ENCODE results near the gene WDR93. TPM values are rescaled to one million over a fixed set of nuclear protein-coding genes. Genes with fewer than 3 reads are reported as not detected.
A peak's percentile ranks its signal among the peaks of the same experiment; 100 is the strongest.
"Not testable (repeated sequence)": the region's sequence is repeated elsewhere in the genome, so short reads cannot be mapped to it uniquely, and the experiment has no call there.

WDR93 gene
- total and polyA plus RNA-seq, 10 donors: 0.09 to 0.11 TPM; not detected in 8

DNA sequence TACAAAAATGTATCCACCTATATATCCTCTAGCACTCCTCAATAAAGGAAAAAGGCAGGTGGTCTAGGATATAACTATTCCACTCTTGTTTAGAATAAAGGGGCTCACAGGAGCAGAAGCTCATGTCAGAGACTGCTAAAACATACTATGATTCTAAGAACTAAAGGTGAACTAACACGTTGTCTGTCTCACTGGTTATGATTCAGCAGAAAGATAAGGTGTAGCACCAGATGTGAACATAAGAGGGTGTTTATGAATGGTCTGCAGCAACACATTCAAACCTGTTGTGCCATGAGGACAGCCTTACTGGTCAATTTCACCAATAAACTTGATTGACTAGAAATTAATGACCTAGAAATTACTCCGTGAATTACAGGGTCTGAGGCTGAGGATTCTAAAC is 4.6 kb upstream of the WDR93 start:
- Histone ChIP-seq H3K9me3 (no peaks in the 10 kb centered on the region), H3K36me3 (peaks cover 0 to 40% (median 5%) of the 10 kb centered on the region in 6 donors), H3K4me1 (peaks cover 0 to 17% (median 11%) of the 10 kb centered on the region in 6 donors), H3K27me3 (replicated peaks in 1 of 7) (no peaks in the 10 kb centered on the region), H3K27ac (no peak overlapping the region), H3K4me3 (no peak overlapping the region)
- intact Hi-C loops (cut with DNase I; ENCODE audit: low total_unique reads): no loop called here
- DNase-seq: no peak
- TF ChIP-seq POLR2A (IDR thresholded peaks at IDR 0.05) (no peak), POLR2AphosphoS5 (IDR thresholded peaks at IDR 0.05) (no peak)
- TF ChIP-seq, protein P1, sequence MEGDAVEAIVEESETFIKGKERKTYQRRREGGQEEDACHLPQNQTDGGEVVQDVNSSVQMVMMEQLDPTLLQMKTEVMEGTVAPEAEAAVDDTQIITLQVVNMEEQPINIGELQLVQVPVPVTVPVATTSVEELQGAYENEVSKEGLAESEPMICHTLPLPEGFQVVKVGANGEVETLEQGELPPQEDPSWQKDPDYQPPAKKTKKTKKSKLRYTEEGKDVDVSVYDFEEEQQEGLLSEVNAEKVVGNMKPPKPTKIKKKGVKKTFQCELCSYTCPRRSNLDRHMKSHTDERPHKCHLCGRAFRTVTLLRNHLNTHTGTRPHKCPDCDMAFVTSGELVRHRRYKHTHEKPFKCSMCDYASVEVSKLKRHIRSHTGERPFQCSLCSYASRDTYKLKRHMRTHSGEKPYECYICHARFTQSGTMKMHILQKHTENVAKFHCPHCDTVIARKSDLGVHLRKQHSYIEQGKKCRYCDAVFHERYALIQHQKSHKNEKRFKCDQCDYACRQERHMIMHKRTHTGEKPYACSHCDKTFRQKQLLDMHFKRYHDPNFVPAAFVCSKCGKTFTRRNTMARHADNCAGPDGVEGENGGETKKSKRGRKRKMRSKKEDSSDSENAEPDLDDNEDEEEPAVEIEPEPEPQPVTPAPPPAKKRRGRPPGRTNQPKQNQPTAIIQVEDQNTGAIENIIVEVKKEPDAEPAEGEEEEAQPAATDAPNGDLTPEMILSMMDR (IDR thresholded peaks at IDR 0.05 in 8 of 11, conservative IDR thresholded peaks at IDR 0.05 in 3 of 11): no peak
- WGBS, 5 donors: 74 to 93% (median 87%) methylated on average over 2 of the region's 2 CpGs

DNA sequence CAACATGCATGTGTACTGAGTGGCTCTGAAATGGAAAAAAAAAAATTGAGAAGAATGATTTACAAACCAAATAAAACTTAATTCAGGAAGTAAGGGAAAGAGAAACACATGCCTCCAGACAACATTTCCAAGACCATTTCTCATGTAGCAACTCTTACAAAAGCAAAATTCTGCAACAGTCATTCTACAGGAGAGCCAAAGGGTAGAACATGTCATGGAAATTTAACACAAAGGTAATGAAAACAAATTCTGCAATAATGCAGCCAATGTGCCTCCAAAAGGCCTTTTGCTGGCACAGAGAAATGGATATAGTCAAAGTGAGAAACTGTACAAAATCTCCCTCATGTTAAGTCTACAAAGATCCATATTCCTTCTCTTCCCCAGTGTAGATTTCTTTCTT is 4.1 kb upstream of the WDR93 start:
- no peaks in the 10 kb centered on the region for H3K27me3 ChIP-seq (replicated peaks in 1 of 7)
- H3K4me1 ChIP-seq: peaks cover 0 to 19% (median 14%) of the 10 kb centered on the region in 6 donors
- H3K9me3 ChIP-seq: no peaks in the 10 kb centered on the region
- intact Hi-C loops (cut with DNase I; ENCODE audit: low total_unique reads): no loop called here
- TF ChIP-seq POLR2AphosphoS5 (IDR thresholded peaks at IDR 0.05) (no peak), POLR2A (IDR thresholded peaks at IDR 0.05) (no peak)
- TF ChIP-seq, protein P1 (IDR thresholded peaks at IDR 0.05 in 8 of 11, conservative IDR thresholded peaks at IDR 0.05 in 3 of 11): no peak
- H3K27ac ChIP-seq: no peak overlapping the region
- no peak for DNase-seq
- no peak overlapping the region for H3K4me3 ChIP-seq
- peaks cover 0 to 40% (median 5%) of the 10 kb centered on the region in 6 donors for H3K36me3 ChIP-seq

DNA sequence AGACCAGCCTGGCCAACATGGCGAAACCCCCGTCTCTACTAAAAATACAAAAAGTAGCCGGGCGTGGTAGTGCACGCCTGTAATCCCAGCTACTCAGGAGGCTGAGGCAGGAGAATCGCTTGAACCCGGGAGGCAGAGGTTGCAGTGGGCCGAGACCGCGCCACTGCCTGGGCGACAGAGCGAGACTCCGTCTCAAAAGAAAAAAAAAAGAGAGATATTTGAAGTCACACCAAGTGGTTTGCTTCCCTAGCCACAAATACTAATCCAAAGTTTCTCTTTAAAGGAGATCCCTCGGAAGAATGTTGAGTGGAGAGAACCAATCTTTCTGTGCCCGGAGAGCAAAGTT is 708 bp upstream of the WDR93 start:
- WGBS, 5 donors: 62 to 71% (median 64%) methylated on average over 14 to 15 of the region's 15 CpGs
- DNase-seq; H3K9me3 ChIP-seq; H3K27me3 ChIP-seq (replicated peaks in 1 of 7); intact Hi-C loops (cut with DNase I; ENCODE audit: low total_unique reads): not testable (repeated sequence)
- Histone ChIP-seq H3K4me3 (peak overlapping the region; percentile 57 to 97 (median 81)), H3K4me1 (peaks cover 0 to 19% (median 14%) of the 10 kb centered on the region in 6 donors), H3K27ac (peak overlapping the region in 4 of 8 donors; percentile 46 to 75 (median 66)), H3K36me3 (peaks cover 0 to 14% (median 0%) of the 10 kb centered on the region in 6 donors)

DNA sequence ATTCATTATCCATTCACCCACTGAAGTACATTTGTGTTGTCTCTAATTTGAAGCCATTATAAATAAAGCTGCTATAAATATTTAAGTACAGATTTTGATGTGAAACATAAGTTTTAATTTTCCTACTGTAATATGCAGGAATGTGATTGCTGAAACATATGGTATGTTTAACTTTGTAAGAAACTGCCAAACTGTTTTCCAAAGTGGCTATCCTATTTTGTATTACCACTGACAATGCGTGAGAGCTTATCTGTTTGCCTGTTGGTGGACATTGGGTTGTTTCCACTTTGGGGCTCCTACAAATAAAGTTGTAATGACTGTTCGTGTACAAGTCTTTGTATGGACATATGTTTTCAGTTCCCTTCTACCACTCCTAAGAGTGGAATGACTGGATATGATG is 2.5 kb downstream of the WDR93 start:
- H3K27me3 ChIP-seq (replicated peaks in 1 of 7): no peaks in the 10 kb centered on the region
- H3K36me3 ChIP-seq: no peaks in the 10 kb centered on the region
- peaks cover 0 to 19% (median 14%) of the 10 kb centered on the region in 6 donors for H3K4me1 ChIP-seq
- no peaks in the 10 kb centered on the region for H3K9me3 ChIP-seq
- no peak for TF ChIP-seq POLR2A (IDR thresholded peaks at IDR 0.05)
- no peak for TF ChIP-seq POLR2AphosphoS5 (IDR thresholded peaks at IDR 0.05)
- TF ChIP-seq, protein P1 (IDR thresholded peaks at IDR 0.05 in 8 of 11, conservative IDR thresholded peaks at IDR 0.05 in 3 of 11): no peak
- H3K4me3 ChIP-seq: no peak overlapping the region
- no peak overlapping the region for H3K27ac ChIP-seq
- no peak for DNase-seq
- intact Hi-C loops (cut with DNase I; ENCODE audit: low total_unique reads): no loop called here
- 34 to 86% (median 80%) methylated on average over 2 of the region's 2 CpGs for WGBS, 5 donors

DNA sequence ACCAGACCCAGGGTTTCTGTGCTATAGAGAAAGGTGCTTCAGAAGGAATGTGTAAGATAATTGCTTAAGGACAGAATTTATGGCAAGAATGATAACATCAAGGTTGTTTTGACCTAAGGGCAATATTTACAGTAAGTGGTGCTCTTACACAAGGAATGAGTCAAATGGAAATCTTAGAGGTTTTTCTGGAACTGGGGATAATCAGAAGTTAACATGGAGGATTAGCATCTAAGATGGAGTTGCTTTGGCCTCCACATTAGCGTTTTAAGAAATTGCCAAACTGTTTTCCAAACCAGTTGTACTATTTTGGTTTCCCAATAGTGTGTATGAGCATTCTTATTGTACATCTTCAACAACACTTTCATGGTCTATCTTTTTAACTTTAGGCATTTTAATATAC is 3.1 kb downstream of the WDR93 start:
- no peak for DNase-seq
- no peaks in the 10 kb centered on the region for H3K27me3 ChIP-seq (replicated peaks in 1 of 7)
- no peak for TF ChIP-seq POLR2AphosphoS5 (IDR thresholded peaks at IDR 0.05)
- TF ChIP-seq POLR2A (IDR thresholded peaks at IDR 0.05): no peak
- TF ChIP-seq, protein P1 (IDR thresholded peaks at IDR 0.05 in 8 of 11, conservative IDR thresholded peaks at IDR 0.05 in 3 of 11): no peak
- H3K4me3 ChIP-seq: no peak overlapping the region
- 56 to 88% (median 81%) methylated on average over 1 of the region's 1 CpG for WGBS, 5 donors
- H3K27ac ChIP-seq: no peak overlapping the region
- intact Hi-C loops (cut with DNase I; ENCODE audit: low total_unique reads): no loop called here
- peaks cover 0 to 19% (median 14%) of the 10 kb centered on the region in 6 donors for H3K4me1 ChIP-seq
- H3K9me3 ChIP-seq: no peaks in the 10 kb centered on the region
- H3K36me3 ChIP-seq: no peaks in the 10 kb centered on the region

Data from spleen (tissue), 11 donors.